SK-N-SH (cell line): ENCODE data around the gene GOT1. TPM values are rescaled to one million over a fixed set of nuclear protein-coding genes. Genes with fewer than 3 reads are reported as not detected.

Experiments used
- CTCF ChIA-PET: fragments of 300-600, 350-600 bp; formaldehyde crosslinking; extraction: SDS; loops from one replicate; lab custom pipeline; 2021; lab: Yijun Ruan, JAX
- POLR2A ChIA-PET: fragments of 350-600 bp; sonication (Branson Sonifier 250); formaldehyde crosslinking; extraction: SDS; loops from one replicate; lab custom pipeline; 2020; ENCODE audit warnings: antibody characterized with exemption, inconsistent platforms; lab: Yijun Ruan, JAX
- DNase-seq: peaks from one replicate; pipeline ENCODE4 v3.0.0; 2012
- H2AFZ ChIP-seq: fragments of 200-600 bp; sonication (generic); 2 replicates; pipeline ENCODE4 v1.8.1; 2016; ENCODE audit warnings: antibody characterized with exemption, mild to moderate bottlenecking, low read depth
- H3F3A ChIP-seq: fragments of 200-600 bp; sonication (generic); replicated peaks from 2 replicates; pipeline ENCODE3; 2016; ENCODE audit warnings: antibody characterized with exemption, mild to moderate bottlenecking; ENCODE audit not compliant: insufficient read depth
- H3K27ac ChIP-seq, 2 experiments: fragments of 200-500 bp in 1 of 2; fragments of 200-600 bp in 1 of 2; sonication (Bioruptor generic) in 1 of 2; sonication (generic), shearing (Covaris generic) in 1 of 2; 2 replicates each; pipeline versions ENCODE4 v1.5.1 to v1.6.1; 2014 to 2016; ENCODE audit warnings: low read depth in 2 of 2, inconsistent platforms in 1 of 2, low read length in 1 of 2, mild to moderate bottlenecking in 1 of 2, mixed read lengths in 1 of 2
- H3K27me3 ChIP-seq: fragments of 200-600 bp; sonication (generic), shearing (Covaris generic); 2 replicates; pipeline ENCODE4 v1.6.1; 2016; ENCODE audit warnings: mixed run types; ENCODE audit not compliant: insufficient read depth
- H3K36me3 ChIP-seq, 2 experiments: fragments of 200-500 bp in 1 of 2; fragments of 200-600 bp in 1 of 2; sonication (Bioruptor generic) in 1 of 2; sonication (generic) in 1 of 2; replicated peaks in 1 of 2; 2 replicates each; pipeline versions ENCODE3 to v1.5.1; 2014 to 2016; ENCODE audit warnings: low read length in 1 of 2, mild to moderate bottlenecking in 1 of 2; ENCODE audit not compliant: insufficient read depth in 2 of 2, control insufficient read depth in 1 of 2
- H3K4me1 ChIP-seq, 2 experiments: fragments of 200-500 bp in 1 of 2; fragments of 200-600 bp in 1 of 2; sonication (Bioruptor generic) in 1 of 2; sonication (generic), shearing (Covaris generic) in 1 of 2; 2 replicates each; pipeline versions ENCODE4 v1.5.1 to v1.6.1; 2014 to 2016; ENCODE audit warnings: low read depth in 1 of 2, low read length in 1 of 2, mixed run types in 1 of 2; ENCODE audit not compliant: insufficient read depth in 2 of 2, control insufficient read depth in 1 of 2
- H3K4me2 ChIP-seq: fragments of 200-600 bp; sonication (generic), shearing (Covaris generic); 2 replicates; pipeline ENCODE4 v1.6.1; 2017; ENCODE audit warnings: mixed run types
- H3K4me3 ChIP-seq, 2 experiments: fragments of 200-500 bp in 1 of 2; fragments of 200-600 bp in 1 of 2; sonication (Bioruptor generic) in 1 of 2; sonication (generic), shearing (Covaris generic) in 1 of 2; 2 replicates each; pipeline versions ENCODE4 v1.5.1 to v1.8.1; 2014 to 2016; ENCODE audit warnings: low read depth in 2 of 2, inconsistent platforms in 1 of 2, low read length in 1 of 2, mild to moderate bottlenecking in 1 of 2, mixed read lengths in 1 of 2, moderate library complexity in 1 of 2
- H3K79me2 ChIP-seq: fragments of 200-600 bp; sonication (generic); 2 replicates; pipeline ENCODE4 v1.8.1; 2017; ENCODE audit warnings: mild to moderate bottlenecking; ENCODE audit not compliant: insufficient read depth
- H3K9ac ChIP-seq: fragments of 200-600 bp; sonication (generic); 2 replicates; pipeline ENCODE4 v1.6.1; 2017; ENCODE audit warnings: mixed run types
- H3K9me2 ChIP-seq: fragments of 200-600 bp; sonication (generic); 2 replicates; pipeline ENCODE4 v1.6.1; 2017; ENCODE audit warnings: mixed run types
- H3K9me3 ChIP-seq: fragments of 200-600 bp; sonication (generic); 2 replicates; pipeline ENCODE4 v1.6.1; 2017; ENCODE audit warnings: mixed run types, mild to moderate bottlenecking, moderate library complexity
- H4K20me1 ChIP-seq: fragments of 200-600 bp; sonication (generic); 2 replicates; pipeline ENCODE4 v1.6.1; 2017; ENCODE audit warnings: mild to moderate bottlenecking, mixed run types; ENCODE audit not compliant: insufficient read depth
- ELF1 ChIP-seq: IDR thresholded peaks from 2 replicates; pipeline ENCODE4 v1.4.0; 2012
- EZH2phosphoT487 ChIP-seq: fragments of 200-600 bp; sonication (generic); IDR thresholded peaks from 2 replicates; pipeline ENCODE4 v1.6.1; 2017; ENCODE audit warnings: low read depth, mixed run types, mild to moderate bottlenecking, antibody characterized with exemption, moderate library complexity, borderline replicate concordance
- FOSL2 ChIP-seq: IDR thresholded peaks from 2 replicates; pipeline ENCODE4 v1.4.0; 2012; ENCODE audit warnings: low read depth, mild to moderate bottlenecking, moderate library complexity, borderline replicate concordance
- FOXM1 ChIP-seq: IDR thresholded peaks from 2 replicates; pipeline ENCODE4 v1.4.0; 2012; ENCODE audit warnings: low read depth, mild to moderate bottlenecking
- GABPA ChIP-seq: IDR thresholded peaks from 2 replicates; pipeline ENCODE4 v1.4.0; 2012; ENCODE audit warnings: low read depth, mild to moderate bottlenecking
- IRF3 ChIP-seq: fragments of 150-350 bp; IDR thresholded peaks from 2 replicates; pipeline ENCODE4 v1.6.1; 2016; ENCODE audit warnings: mild to moderate bottlenecking, low read depth, low read length
- JUND ChIP-seq: IDR thresholded peaks from 2 replicates; pipeline ENCODE4 v1.4.0; 2012
- MAX ChIP-seq: IDR thresholded peaks from 2 replicates; pipeline ENCODE4 v1.4.0; 2012; ENCODE audit warnings: low read depth
- MEF2A ChIP-seq: IDR thresholded peaks from 2 replicates; pipeline ENCODE4 v1.4.0; 2012; ENCODE audit warnings: low read depth, borderline replicate concordance
- POLR2AphosphoS5 ChIP-seq: IDR thresholded peaks from 2 replicates; pipeline ENCODE4 v1.6.1; 2012; ENCODE audit warnings: low read depth, low read length
- RAD21 ChIP-seq: IDR thresholded peaks from 2 replicates; pipeline ENCODE4 v1.6.1; 2012; ENCODE audit warnings: mild to moderate bottlenecking, low read length
- RXRA ChIP-seq: IDR thresholded peaks from 2 replicates; pipeline ENCODE4 v1.4.0; 2012; ENCODE audit warnings: low read depth, mild to moderate bottlenecking, borderline replicate concordance
- TAF1 ChIP-seq: IDR thresholded peaks from 2 replicates; pipeline ENCODE4 v1.6.1; 2012; ENCODE audit warnings: low read depth, mild to moderate bottlenecking, low read length, moderate library complexity, borderline replicate concordance
- TCF12 ChIP-seq: IDR thresholded peaks from 2 replicates; pipeline ENCODE4 v1.4.0; 2012
- TEAD4 ChIP-seq: IDR thresholded peaks from 2 replicates; pipeline ENCODE4 v1.4.0; 2012; ENCODE audit warnings: mild to moderate bottlenecking, borderline replicate concordance; ENCODE audit not compliant: insufficient read depth
- YY1 ChIP-seq: IDR thresholded peaks from 2 replicates; pipeline ENCODE4 v1.4.0; 2012; ENCODE audit warnings: low read depth, mild to moderate bottlenecking
- ZBTB33 ChIP-seq: IDR thresholded peaks from 2 replicates; pipeline ENCODE4 v1.4.0; 2012; ENCODE audit warnings: low read depth, borderline replicate concordance
- WGBS: methylation state at CpG from one replicate; pipeline ENCODE4 v1.1.6; 2017; ENCODE audit warnings: low lambda C conversion rate; 5-methylcytosine and 5-hydroxymethylcytosine counted together
- polyA plus RNA-seq, 3 experiments: library from polyadenylated mRNA; depleted of rRNA; stranded (reverse); fragments of >200 nt; gene quantifications; 2 replicates each; pipeline ENCODE4 v1.2.3, GENCODE V29; 2012
- TF ChIP-seq, protein P1 (sequence below): IDR thresholded peaks from 2 replicates; pipeline ENCODE4 v1.6.1; 2012; ENCODE audit warnings: mild to moderate bottlenecking, low read depth, low read length, moderate library complexity
- TF ChIP-seq, protein P2 (sequence below): fragments of 150-350 bp; IDR thresholded peaks from 2 replicates; pipeline ENCODE4 v1.6.1; 2017; ENCODE audit warnings: antibody characterized with exemption, low read length, low read depth, borderline replicate concordance

The GOT1 gene
- polyA plus RNA-seq, 1 of the 3 experiments (the other 2 are of a cell fraction), result 9.8 TPM

DNA sequence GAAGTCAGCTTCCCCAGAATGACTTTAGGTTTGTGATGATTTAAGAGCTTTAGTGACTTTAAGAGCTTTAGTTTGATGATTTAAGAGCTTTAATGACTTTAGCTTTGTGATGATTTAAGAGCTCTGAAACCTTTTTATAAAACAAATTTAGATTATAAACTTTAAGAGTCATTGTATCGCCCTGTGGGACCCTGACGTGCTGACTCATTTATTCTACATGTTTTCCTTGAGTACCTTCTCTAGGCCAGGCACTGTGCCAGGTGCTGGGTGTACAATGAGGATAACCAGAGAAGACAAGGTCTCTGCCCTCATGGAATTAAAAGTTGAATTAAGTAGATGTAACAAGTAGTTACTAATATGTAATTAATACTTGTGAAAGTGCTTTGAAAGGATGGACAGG, 55.9 kb downstream of the GOT1 start:
- no peak overlapping the region for H3K4me3 ChIP-seq
- peak overlapping the region; percentile 17; the same call in 1 of the 2 replicates for H3K4me2 ChIP-seq
- H2AFZ ChIP-seq, result no peak overlapping the region
- H4K20me1 ChIP-seq, result no peaks in the 10 kb centered on the region
- H3K36me3 ChIP-seq, result no peaks in the 10 kb centered on the region
- peaks cover 5 to 9% of the 10 kb centered on the region in 2 experiments; a peak in 2 of 4 replicates for H3K4me1 ChIP-seq
- TF ChIP-seq ELF1, result no peak
- no peak for TF ChIP-seq TCF12
- TF ChIP-seq JUND, result no peak
- TF ChIP-seq RXRA, result no peak
- TF ChIP-seq IRF3, result no peak
- TF ChIP-seq, protein P1, sequence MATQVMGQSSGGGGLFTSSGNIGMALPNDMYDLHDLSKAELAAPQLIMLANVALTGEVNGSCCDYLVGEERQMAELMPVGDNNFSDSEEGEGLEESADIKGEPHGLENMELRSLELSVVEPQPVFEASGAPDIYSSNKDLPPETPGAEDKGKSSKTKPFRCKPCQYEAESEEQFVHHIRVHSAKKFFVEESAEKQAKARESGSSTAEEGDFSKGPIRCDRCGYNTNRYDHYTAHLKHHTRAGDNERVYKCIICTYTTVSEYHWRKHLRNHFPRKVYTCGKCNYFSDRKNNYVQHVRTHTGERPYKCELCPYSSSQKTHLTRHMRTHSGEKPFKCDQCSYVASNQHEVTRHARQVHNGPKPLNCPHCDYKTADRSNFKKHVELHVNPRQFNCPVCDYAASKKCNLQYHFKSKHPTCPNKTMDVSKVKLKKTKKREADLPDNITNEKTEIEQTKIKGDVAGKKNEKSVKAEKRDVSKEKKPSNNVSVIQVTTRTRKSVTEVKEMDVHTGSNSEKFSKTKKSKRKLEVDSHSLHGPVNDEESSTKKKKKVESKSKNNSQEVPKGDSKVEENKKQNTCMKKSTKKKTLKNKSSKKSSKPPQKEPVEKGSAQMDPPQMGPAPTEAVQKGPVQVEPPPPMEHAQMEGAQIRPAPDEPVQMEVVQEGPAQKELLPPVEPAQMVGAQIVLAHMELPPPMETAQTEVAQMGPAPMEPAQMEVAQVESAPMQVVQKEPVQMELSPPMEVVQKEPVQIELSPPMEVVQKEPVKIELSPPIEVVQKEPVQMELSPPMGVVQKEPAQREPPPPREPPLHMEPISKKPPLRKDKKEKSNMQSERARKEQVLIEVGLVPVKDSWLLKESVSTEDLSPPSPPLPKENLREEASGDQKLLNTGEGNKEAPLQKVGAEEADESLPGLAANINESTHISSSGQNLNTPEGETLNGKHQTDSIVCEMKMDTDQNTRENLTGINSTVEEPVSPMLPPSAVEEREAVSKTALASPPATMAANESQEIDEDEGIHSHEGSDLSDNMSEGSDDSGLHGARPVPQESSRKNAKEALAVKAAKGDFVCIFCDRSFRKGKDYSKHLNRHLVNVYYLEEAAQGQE, result no peak
- TF ChIP-seq FOXM1, result no peak
- no peak for TF ChIP-seq TAF1
- TF ChIP-seq, all 33 proteins: peak for 0
- Histone ChIP-seq H3K9ac (no peak overlapping the region), H3K9me3 (no peaks in the 10 kb centered on the region), H3F3A (no peaks in the 10 kb centered on the region), H3K27me3 (no peaks in the 10 kb centered on the region; the same call in 1 of the 2 replicates), H3K27ac (no peak overlapping the region; a peak in 1 of 4 replicates), H3K79me2 (no peaks in the 10 kb centered on the region), H3K9me2 (no peaks in the 10 kb centered on the region)
- WGBS, result 29% methylated on average over 2 of the region's 2 CpGs
- ChIA-PET CTCF (interaction anchor here (1.9 kb wide), 1 partner anchor 13 kb away, joined by 6 read pairs; no protein-coding TSS in a partner anchor), POLR2A (no interaction called here)
- no peak for DNase-seq

DNA sequence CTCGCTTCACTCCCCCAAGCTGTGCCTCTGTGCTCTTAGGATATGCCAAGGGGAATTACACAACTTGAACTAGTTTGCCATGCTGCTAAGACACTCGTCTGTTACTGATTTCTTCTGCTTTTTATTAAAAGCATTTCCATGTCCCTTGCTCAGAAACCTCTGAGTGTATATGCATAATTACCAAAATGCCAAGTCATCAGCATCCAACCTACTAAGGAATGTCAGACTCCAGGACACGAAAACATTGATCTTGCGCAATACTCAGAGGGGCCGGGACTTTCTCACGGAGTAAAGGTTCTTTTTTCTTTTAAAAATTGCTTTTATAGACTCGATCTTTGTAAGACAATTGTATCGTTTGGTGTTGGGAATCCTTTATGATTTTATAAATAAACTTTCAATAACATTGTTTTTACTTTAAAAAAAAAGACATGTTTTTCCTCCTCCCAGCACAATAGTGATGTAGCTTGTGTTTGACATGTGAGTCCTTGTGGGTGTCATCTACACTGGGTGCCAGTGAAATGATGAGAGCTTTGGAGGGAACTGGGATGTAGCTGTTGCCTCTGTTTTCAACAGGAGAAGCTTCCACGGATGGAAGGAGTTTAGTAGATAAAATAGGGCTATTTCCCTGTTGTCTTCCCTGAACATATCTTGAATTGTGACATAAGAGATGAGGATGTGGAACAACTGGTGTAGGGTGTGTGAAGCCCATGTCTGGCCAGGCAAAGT, 57.7 kb downstream of the GOT1 start:
- H3K79me2 ChIP-seq, result no peaks in the 10 kb centered on the region
- H3K9me2 ChIP-seq, result no peaks in the 10 kb centered on the region
- CTCF ChIA-PET, result interaction anchor here (0.7 to 2.7 kb wide), 4 partner anchors 44 to 905 kb away, joined by 3 to 8 read pairs (median 3); partner anchors contain the start of gene CNNM1
- H3K4me2 ChIP-seq, result no peak overlapping the region
- no peak overlapping the region for H2AFZ ChIP-seq
- no peak overlapping the region for H3K9ac ChIP-seq
- no peaks in the 10 kb centered on the region for H3K36me3 ChIP-seq
- POLR2A ChIA-PET, result no interaction called here
- H3F3A ChIP-seq, result no peaks in the 10 kb centered on the region
- no peaks in the 10 kb centered on the region; the same call in 1 of the 2 replicates for H3K27me3 ChIP-seq
- H3K4me1 ChIP-seq, result peaks cover 5 to 9% of the 10 kb centered on the region in 2 experiments; a peak in 2 of 4 replicates
- no peak overlapping the region for H3K4me3 ChIP-seq
- 58% methylated on average over 9 of the region's 9 CpGs for WGBS
- H4K20me1 ChIP-seq, result no peaks in the 10 kb centered on the region
- DNase-seq, result no peak
- H3K27ac ChIP-seq, result no peak overlapping the region
- H3K9me3 ChIP-seq, result no peaks in the 10 kb centered on the region
- TF ChIP-seq MEF2A (no peak), RAD21 (no peak), TCF12 (no peak), GABPA (no peak), YY1 (no peak), TAF1 (no peak), TEAD4 (no peak), FOSL2 (no peak), POLR2AphosphoS5 (no peak), MAX (no peak), ZBTB33 (no peak), EZH2phosphoT487 (no peak)
- TF ChIP-seq, protein P2, sequence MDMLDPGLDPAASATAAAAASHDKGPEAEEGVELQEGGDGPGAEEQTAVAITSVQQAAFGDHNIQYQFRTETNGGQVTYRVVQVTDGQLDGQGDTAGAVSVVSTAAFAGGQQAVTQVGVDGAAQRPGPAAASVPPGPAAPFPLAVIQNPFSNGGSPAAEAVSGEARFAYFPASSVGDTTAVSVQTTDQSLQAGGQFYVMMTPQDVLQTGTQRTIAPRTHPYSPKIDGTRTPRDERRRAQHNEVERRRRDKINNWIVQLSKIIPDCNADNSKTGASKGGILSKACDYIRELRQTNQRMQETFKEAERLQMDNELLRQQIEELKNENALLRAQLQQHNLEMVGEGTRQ, result no peak
